Measurements from ENCODE around the gene TMEM272.

DNA sequence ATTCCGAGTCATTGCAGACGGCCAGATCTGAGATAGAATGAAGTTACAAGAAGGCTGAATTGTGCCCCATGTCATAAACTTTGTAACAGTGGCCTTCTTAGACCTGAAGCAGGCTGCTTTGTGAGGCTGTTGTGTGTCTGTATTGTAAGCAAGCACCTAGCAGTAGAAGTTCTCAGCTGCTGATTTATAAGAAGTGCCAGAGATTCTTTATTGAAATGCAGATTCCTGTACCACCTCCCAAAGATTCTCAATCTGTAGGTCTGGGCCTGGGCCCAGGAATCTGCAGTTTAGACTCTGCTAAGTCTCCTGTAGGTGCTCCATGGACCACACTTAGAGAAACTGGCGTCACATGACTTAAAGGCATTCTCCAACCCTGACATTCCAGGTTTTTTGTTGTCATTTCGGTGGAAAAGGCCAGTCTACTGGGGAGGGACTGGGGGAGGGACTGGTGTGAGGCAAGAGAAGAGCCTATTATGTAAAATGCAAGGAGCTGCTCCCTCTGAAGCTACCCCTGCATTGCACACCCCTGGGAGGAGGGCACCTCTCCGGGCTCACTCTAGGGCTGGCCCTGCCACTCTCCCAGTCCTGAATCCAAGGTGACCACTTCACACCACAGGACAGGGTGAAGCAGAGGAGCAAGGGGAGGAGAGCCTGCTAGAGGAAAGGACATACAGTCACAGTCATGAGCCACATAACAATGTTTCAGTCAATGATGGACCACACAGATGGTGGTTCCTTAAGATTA is 769 bp upstream of the TMEM272 start:
- TF ChIP-seq, protein P1, sequence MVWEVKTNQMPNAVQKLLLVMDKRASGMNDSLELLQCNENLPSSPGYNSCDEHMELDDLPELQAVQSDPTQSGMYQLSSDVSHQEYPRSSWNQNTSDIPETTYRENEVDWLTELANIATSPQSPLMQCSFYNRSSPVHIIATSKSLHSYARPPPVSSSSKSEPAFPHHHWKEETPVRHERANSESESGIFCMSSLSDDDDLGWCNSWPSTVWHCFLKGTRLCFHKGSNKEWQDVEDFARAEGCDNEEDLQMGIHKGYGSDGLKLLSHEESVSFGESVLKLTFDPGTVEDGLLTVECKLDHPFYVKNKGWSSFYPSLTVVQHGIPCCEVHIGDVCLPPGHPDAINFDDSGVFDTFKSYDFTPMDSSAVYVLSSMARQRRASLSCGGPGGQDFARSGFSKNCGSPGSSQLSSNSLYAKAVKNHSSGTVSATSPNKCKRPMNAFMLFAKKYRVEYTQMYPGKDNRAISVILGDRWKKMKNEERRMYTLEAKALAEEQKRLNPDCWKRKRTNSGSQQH (CRISPR knock-in tag; IDR thresholded peaks at IDR 0.05; ENCODE audit: low read depth), result no peak
- TF ChIP-seq, protein P2, sequence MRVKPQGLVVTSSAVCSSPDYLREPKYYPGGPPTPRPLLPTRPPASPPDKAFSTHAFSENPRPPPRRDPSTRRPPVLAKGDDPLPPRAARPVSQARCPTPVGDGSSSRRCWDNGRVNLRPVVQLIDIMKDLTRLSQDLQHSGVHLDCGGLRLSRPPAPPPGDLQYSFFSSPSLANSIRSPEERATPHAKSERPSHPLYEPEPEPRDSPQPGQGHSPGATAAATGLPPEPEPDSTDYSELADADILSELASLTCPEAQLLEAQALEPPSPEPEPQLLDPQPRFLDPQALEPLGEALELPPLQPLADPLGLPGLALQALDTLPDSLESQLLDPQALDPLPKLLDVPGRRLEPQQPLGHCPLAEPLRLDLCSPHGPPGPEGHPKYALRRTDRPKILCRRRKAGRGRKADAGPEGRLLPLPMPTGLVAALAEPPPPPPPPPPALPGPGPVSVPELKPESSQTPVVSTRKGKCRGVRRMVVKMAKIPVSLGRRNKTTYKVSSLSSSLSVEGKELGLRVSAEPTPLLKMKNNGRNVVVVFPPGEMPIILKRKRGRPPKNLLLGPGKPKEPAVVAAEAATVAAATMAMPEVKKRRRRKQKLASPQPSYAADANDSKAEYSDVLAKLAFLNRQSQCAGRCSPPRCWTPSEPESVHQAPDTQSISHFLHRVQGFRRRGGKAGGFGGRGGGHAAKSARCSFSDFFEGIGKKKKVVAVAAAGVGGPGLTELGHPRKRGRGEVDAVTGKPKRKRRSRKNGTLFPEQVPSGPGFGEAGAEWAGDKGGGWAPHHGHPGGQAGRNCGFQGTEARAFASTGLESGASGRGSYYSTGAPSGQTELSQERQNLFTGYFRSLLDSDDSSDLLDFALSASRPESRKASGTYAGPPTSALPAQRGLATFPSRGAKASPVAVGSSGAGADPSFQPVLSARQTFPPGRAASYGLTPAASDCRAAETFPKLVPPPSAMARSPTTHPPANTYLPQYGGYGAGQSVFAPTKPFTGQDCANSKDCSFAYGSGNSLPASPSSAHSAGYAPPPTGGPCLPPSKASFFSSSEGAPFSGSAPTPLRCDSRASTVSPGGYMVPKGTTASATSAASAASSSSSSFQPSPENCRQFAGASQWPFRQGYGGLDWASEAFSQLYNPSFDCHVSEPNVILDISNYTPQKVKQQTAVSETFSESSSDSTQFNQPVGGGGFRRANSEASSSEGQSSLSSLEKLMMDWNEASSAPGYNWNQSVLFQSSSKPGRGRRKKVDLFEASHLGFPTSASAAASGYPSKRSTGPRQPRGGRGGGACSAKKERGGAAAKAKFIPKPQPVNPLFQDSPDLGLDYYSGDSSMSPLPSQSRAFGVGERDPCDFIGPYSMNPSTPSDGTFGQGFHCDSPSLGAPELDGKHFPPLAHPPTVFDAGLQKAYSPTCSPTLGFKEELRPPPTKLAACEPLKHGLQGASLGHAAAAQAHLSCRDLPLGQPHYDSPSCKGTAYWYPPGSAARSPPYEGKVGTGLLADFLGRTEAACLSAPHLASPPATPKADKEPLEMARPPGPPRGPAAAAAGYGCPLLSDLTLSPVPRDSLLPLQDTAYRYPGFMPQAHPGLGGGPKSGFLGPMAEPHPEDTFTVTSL (CRISPR knock-in tag; IDR thresholded peaks at IDR 0.05; ENCODE audit: borderline replicate concordance), result no peak
- TF ChIP-seq ADNP (CRISPR knock-in tag; IDR thresholded peaks at IDR 0.05) (no peak), BHLHE40 (IDR thresholded peaks at IDR 0.05; ENCODE audit: low read length) (no peak), ZNF672 (CRISPR knock-in tag; IDR thresholded peaks at IDR 0.05) (no peak), ZBTB38 (CRISPR knock-in tag; IDR thresholded peaks at IDR 0.05) (no peak), EP300 (IDR thresholded peaks at IDR 0.05; ENCODE audit: low read depth in 2 of 2, low read length in 2 of 2) (no peak), EP300 (CRISPR knock-in tag; IDR thresholded peaks at IDR 0.05; ENCODE audit: borderline replicate concordance) (no peak), TGIF2 (CRISPR knock-in tag; IDR thresholded peaks at IDR 0.05) (no peak), GLI4 (CRISPR knock-in tag; IDR thresholded peaks at IDR 0.05; ENCODE audit: borderline replicate concordance) (no peak), ZNF530 (CRISPR knock-in tag; IDR thresholded peaks at IDR 0.05; ENCODE audit: low read depth) (no peak)
- TF ChIP-seq, protein P3, sequence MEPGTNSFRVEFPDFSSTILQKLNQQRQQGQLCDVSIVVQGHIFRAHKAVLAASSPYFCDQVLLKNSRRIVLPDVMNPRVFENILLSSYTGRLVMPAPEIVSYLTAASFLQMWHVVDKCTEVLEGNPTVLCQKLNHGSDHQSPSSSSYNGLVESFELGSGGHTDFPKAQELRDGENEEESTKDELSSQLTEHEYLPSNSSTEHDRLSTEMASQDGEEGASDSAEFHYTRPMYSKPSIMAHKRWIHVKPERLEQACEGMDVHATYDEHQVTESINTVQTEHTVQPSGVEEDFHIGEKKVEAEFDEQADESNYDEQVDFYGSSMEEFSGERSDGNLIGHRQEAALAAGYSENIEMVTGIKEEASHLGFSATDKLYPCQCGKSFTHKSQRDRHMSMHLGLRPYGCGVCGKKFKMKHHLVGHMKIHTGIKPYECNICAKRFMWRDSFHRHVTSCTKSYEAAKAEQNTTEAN (CRISPR knock-in tag; conservative IDR thresholded peaks at IDR 0.05), result no peak
- TF ChIP-seq, protein P4, sequence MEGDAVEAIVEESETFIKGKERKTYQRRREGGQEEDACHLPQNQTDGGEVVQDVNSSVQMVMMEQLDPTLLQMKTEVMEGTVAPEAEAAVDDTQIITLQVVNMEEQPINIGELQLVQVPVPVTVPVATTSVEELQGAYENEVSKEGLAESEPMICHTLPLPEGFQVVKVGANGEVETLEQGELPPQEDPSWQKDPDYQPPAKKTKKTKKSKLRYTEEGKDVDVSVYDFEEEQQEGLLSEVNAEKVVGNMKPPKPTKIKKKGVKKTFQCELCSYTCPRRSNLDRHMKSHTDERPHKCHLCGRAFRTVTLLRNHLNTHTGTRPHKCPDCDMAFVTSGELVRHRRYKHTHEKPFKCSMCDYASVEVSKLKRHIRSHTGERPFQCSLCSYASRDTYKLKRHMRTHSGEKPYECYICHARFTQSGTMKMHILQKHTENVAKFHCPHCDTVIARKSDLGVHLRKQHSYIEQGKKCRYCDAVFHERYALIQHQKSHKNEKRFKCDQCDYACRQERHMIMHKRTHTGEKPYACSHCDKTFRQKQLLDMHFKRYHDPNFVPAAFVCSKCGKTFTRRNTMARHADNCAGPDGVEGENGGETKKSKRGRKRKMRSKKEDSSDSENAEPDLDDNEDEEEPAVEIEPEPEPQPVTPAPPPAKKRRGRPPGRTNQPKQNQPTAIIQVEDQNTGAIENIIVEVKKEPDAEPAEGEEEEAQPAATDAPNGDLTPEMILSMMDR (CRISPR knock-in tag; IDR thresholded peaks at IDR 0.05), result no peak
- TF ChIP-seq, protein P5, sequence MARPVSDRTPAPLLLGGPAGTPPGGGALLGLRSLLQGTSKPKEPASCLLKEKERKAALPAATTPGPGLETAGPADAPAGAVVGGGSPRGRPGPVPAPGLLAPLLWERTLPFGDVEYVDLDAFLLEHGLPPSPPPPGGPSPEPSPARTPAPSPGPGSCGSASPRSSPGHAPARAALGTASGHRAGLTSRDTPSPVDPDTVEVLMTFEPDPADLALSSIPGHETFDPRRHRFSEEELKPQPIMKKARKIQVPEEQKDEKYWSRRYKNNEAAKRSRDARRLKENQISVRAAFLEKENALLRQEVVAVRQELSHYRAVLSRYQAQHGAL (CRISPR knock-in tag; IDR thresholded peaks at IDR 0.05; ENCODE audit: not compliant biosample characterization), result no peak
- TF ChIP-seq, protein P6, sequence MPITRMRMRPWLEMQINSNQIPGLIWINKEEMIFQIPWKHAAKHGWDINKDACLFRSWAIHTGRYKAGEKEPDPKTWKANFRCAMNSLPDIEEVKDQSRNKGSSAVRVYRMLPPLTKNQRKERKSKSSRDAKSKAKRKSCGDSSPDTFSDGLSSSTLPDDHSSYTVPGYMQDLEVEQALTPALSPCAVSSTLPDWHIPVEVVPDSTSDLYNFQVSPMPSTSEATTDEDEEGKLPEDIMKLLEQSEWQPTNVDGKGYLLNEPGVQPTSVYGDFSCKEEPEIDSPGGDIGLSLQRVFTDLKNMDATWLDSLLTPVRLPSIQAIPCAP (CRISPR knock-in tag; IDR thresholded peaks at IDR 0.05; ENCODE audit: low read depth), result no peak

Measured in HepG2 (cell line).